Activated CD4-positive, alpha-beta memory T cell treated with anti-CD3 and anti-CD28 coated beads, Interleukin-2, amount 10 ng/mL, durations not matched to agents 7 days and 5 days (primary cell): ENCODE measurements around the gene MRPS26. TPM values are rescaled to one million over a fixed set of nuclear protein-coding genes. Genes with fewer than 3 reads are reported as not detected.
A peak's percentile ranks its signal among the peaks of the same experiment; 100 is the strongest.
"Not testable (repeated sequence)": the region's sequence is repeated elsewhere in the genome, so short reads cannot be mapped to it uniquely, and the experiment has no call there.

Source experiments
- CTCF ChIA-PET: fragments of 350-600 bp; sonication (Branson Sonifier 250); formaldehyde crosslinking; loops from one replicate; lab custom pipeline; 2021; ENCODE audit warnings: antibody characterized with exemption, inconsistent platforms; lab: Charles Lee
- POLR2A ChIA-PET: fragments of 350-600 bp; sonication (Branson Sonifier 250); formaldehyde crosslinking; loops from one replicate; lab custom pipeline; 2021; ENCODE audit warnings: antibody characterized with exemption; lab: Charles Lee
- DNase-seq: peaks from one replicate; pipeline ENCODE4 v3.0.0-alpha.2; 2020
- H3K27ac Mint-ChIP-seq: one replicate; pipeline ENCODE4 v1.8.0; 2021; ENCODE audit warnings: mild to moderate bottlenecking, mixed read lengths
- H3K27me3 Mint-ChIP-seq: one replicate; pipeline ENCODE4 v1.8.0; 2021; ENCODE audit warnings: mixed read lengths
- H3K36me3 Mint-ChIP-seq: one replicate; pipeline ENCODE4 v1.8.0; 2021; ENCODE audit warnings: low read depth, mixed read lengths
- H3K4me1 Mint-ChIP-seq: one replicate; pipeline ENCODE4 v1.8.0; 2021; ENCODE audit warnings: mixed read lengths
- H3K4me3 Mint-ChIP-seq: one replicate; pipeline ENCODE4 v1.8.0; 2021; ENCODE audit warnings: mild to moderate bottlenecking, mixed read lengths
- H3K9me3 Mint-ChIP-seq: one replicate; pipeline ENCODE4 v1.8.0; 2021; ENCODE audit warnings: mixed read lengths
- total RNA-seq, 2 experiments: library from RNA; stranded (reverse); gene quantifications; one replicate each; pipeline ENCODE4 v1.2.3, GENCODE V29; 2021

Gene MRPS26
- total RNA-seq: 10 to 100 TPM; 33.7 to 35.3 TPM

DNA sequence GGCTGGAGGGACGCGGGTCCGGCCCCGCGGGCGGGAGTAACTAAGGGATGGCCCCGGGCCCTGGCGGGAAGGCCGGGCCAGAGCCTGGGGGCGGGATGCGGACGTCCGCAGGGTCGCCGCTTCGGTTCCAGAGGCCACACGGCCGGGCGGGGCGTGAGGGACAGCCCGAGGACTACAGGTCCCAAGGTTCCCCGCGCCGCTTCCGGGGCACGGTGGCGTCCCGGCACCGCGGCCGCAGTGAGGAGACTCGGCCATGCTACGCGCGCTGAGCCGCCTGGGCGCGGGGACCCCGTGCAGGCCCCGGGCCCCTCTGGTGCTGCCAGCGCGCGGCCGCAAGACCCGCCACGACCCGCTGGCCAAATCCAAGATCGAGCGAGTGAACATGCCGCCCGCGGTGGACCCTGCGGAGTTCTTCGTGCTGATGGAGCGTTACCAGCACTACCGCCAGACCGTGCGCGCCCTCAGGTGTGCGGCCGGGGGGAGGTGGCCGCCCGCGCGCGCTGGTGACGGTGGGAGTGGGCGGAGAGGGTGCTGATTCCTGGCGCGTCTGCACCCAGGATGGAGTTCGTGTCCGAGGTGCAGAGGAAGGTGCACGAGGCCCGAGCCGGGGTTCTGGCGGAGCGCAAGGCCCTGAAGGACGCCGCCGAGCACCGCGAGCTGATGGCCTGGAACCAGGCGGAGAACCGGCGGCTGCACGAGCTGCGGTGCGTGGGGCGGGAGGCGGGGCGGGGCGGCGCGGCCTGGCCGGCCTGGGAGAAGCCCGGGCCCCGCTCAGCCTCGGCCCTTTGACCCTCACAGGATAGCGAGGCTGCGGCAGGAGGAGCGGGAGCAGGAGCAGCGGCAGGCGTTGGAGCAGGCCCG lies at the start of gene MRPS26:
TSS of gene MRPS26 (plus strand) at position 237 of the 861 bp plus-strand sequence. CDS start at position 254, 17 bp downstream.
- POLR2A ChIA-PET: interaction anchor here (0.8 to 2.4 kb wide), 4 partner anchors 9 to 173 kb away, joined by 3 to 9 read pairs (median 4); partner anchors contain the start of genes ITPA and PTPRA
- H3K27me3 Mint-ChIP-seq: no peaks in the 10 kb centered on the region
- peaks cover 28% of the 10 kb centered on the region for H3K4me1 Mint-ChIP-seq
- H3K36me3 Mint-ChIP-seq: peaks cover 38% of the 10 kb centered on the region
- CTCF ChIA-PET: interaction anchor here (1.2 to 1.5 kb wide), 2 partner anchors 132 to 173 kb away, joined by 3 to 5 read pairs; partner anchors contain the start of gene PTPRA
- H3K4me3 Mint-ChIP-seq: peak within 1 kb of the TSS; percentile 74
- no peaks in the 10 kb centered on the region for H3K9me3 Mint-ChIP-seq
- DNase-seq: peak; percentile 88
- peak within 1 kb of the TSS; percentile 70 for H3K27ac Mint-ChIP-seq

DNA sequence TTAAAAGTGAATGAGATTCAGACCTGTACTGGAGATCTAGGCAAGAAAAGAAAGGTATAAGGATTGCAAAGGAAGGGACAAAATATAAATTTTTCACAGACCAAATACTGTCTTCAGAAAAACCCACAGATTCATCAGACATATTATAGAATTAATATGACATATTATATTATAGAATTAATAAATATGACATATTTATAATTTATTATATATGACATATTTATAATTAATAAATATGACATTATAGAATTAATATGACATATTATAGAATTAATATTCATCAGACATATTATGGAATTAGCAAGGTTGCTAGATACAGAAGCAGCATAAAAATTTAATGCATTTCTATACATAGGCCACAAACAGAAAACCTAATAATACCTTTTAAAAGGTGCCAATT lies 47.1 kb upstream of the MRPS26 start:
- no peaks in the 10 kb centered on the region for H3K4me1 Mint-ChIP-seq

DNA sequence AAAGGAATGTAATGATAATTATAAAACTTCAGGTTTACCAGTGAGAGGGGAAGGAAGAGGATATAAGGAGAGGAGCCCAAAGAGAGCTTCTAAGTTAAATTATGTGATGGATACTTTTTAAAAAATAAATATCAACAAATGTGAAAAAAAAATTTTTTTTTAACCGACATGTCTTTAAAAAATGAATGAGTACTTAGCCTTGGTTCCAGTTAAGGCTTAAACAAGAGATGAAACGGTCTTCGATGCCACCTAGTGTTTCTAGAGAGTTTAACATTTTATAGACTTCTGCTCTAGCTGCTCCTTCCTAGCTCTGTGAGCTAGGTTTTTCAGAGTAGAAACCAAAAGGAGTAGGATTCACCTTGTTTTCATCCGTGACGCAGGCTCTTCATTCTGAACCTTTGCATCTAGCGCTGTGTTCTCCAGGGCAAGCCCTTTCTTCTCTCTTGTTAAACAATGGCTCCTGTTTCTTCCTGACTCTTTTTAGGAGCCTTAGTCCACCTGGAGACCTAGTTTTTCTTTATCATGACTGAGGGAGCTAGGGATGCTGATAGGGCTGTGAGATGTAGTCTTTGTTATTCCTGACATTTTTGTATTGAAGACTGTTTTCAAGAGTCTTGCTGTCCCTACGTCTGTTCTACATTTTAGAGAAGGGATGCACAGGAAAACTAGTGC lies 44.9 kb upstream of the MRPS26 start:
- POLR2A ChIA-PET: interaction anchor here (0.9 kb wide), 1 partner anchor 11 kb away, joined by 3 read pairs; no protein-coding TSS in a partner anchor
- H3K27ac Mint-ChIP-seq: no peak overlapping the region
- peaks cover 22% of the 10 kb centered on the region for H3K36me3 Mint-ChIP-seq
- no peaks in the 10 kb centered on the region for H3K27me3 Mint-ChIP-seq
- no peak overlapping the region for H3K4me3 Mint-ChIP-seq
- H3K4me1 Mint-ChIP-seq: no peaks in the 10 kb centered on the region
- no peaks in the 10 kb centered on the region for H3K9me3 Mint-ChIP-seq
- CTCF ChIA-PET: interaction anchor here (1.2 kb wide), 1 partner anchor 17 kb away, joined by 4 read pairs; no protein-coding TSS in a partner anchor
- no peak for DNase-seq

More for the DNA sequence above, 47.1 kb upstream of the MRPS26 start:
- ChIA-PET POLR2A (no interaction called here), CTCF (no interaction called here)
- H3K27me3 Mint-ChIP-seq: no peaks in the 10 kb centered on the region
- no peak for DNase-seq
- no peaks in the 10 kb centered on the region for H3K9me3 Mint-ChIP-seq
- H3K27ac Mint-ChIP-seq: no peak overlapping the region
- peaks cover 24% of the 10 kb centered on the region for H3K36me3 Mint-ChIP-seq
- H3K4me3 Mint-ChIP-seq: no peak overlapping the region

DNA sequence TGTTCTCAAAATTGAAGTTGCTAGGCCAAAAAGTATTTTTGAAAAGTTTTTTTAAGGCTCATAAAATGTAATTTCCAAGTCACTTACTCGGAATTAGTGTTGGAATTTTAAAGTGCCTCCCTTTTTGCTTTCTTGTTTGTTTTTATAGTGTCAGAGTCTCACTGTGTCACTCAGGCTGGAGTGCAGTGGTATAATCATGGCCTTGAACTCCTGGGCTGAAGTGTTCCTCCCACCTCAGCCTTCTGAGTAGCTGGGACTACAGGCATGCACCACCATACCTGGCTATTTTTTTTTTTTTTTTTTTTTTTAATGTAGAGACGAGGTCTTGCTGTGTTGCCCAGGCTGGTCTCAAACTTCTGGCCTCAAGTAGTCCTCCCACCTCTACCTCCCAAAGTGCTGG lies 42.4 kb upstream of the MRPS26 start:
- H3K4me1 Mint-ChIP-seq: peaks cover 5% of the 10 kb centered on the region
- H3K9me3 Mint-ChIP-seq: no peaks in the 10 kb centered on the region
- ChIA-PET CTCF (no interaction called here), POLR2A (no interaction called here)
- H3K27ac Mint-ChIP-seq: no peak overlapping the region
- no peak overlapping the region for H3K4me3 Mint-ChIP-seq
- H3K36me3 Mint-ChIP-seq: peaks cover 29% of the 10 kb centered on the region
- H3K27me3 Mint-ChIP-seq: no peaks in the 10 kb centered on the region
- no peak for DNase-seq

DNA sequence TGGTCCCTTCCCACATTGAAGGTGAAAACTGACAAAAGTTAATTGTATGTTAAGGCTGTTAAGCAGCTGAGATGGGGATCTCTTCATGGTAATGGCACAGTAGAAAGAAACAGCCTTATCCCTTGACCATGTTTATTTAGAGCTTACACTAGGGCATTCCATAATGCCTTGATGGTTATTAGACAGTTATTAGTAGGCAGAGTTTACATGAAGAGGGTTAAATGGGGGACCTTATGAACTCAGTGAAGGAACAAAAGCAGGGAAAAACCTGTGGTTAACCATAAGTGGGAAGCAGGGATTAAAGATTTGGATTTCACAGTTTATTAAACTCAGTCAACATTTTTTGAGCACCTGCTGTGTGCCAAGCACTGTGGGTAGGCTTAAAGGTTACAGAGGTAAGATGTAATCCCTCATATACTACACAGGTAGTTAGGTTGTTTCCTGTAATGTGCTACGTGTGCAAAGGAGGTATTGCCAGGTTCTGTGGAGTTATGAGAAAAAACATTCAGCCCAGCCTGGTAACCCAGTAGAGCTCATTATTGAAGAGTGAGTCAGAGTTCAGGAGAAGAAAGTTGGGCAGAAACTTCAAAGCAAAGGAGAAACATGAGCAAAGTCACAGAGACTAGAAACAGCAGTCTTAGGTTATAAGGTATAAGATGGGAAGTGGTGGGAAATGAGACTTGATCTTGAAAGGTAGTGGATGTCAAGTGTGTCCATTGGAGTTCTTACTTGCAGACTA lies 34.7 kb upstream of the MRPS26 start:
- Mint-ChIP-seq H3K36me3 (peaks cover 45% of the 10 kb centered on the region), H3K9me3 (no peaks in the 10 kb centered on the region), H3K27me3 (no peaks in the 10 kb centered on the region), H3K4me1 (peaks cover 59% of the 10 kb centered on the region), H3K27ac (peak overlapping the region; percentile 71), H3K4me3 (no peak overlapping the region)
- ChIA-PET CTCF (interaction anchor here (1.9 kb wide), 1 partner anchor 98 kb away, joined by 11 read pairs; no protein-coding TSS in a partner anchor), POLR2A (interaction anchor here (0.9 to 1.5 kb wide), 4 partner anchors 10 to 27 kb away, joined by 3 to 4 read pairs (median 4); no protein-coding TSS in a partner anchor)
- no peak for DNase-seq

DNA sequence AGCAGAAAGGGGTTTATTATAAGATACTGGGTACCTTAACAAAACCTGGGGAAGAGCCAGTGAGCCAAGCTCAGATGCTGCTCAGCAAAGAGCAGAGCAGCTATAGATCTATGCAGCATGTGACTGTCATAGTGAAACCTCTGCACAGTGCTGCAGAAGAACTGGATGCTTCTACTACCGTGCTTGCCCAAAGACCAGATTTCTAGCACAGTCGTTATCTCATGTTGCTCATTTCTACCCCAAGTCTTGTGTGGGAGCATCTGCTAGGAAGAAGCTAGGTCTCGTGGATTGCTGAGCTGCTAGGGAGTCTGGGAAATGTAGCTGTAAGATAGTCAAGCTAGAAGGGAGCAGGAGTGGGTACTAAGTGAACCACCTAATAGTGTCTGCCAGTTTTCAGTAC lies 34.1 kb upstream of the MRPS26 start:
- Mint-ChIP-seq H3K4me3 (no peak overlapping the region), H3K36me3 (peaks cover 51% of the 10 kb centered on the region), H3K27me3 (no peaks in the 10 kb centered on the region), H3K4me1 (peaks cover 61% of the 10 kb centered on the region), H3K9me3 (no peaks in the 10 kb centered on the region), H3K27ac (peak overlapping the region; percentile 71)
- peak; percentile 32 for DNase-seq
- POLR2A ChIA-PET: interaction anchor here (0.8 to 1.5 kb wide), 5 partner anchors 11 to 42 kb away, joined by 3 to 4 read pairs (median 4); no protein-coding TSS in a partner anchor
- CTCF ChIA-PET: interaction anchor here (1.9 kb wide), 1 partner anchor 98 kb away, joined by 11 read pairs; no protein-coding TSS in a partner anchor

DNA sequence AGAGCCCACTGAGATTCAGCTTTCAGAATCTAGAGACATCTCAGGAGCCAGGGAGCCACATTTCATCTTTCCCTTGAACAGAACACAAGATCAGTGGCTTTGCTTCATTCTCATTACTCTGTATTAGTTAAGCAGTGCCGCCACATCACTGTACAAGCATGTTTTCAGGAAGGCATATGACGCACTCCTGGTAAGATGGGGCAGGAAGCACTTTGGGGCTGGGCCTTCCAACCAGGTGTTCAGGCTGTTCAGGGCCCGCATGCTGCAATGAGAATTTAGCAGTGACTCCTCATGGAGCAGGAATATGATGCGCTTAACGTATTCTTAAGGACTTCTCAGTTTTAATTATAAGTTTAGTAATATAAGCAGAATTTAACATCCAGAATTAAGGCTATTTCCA lies 32.1 kb upstream of the MRPS26 start:
- Mint-ChIP-seq H3K36me3 (peaks cover 50% of the 10 kb centered on the region), H3K27ac (no peak overlapping the region), H3K4me1 (peaks cover 58% of the 10 kb centered on the region), H3K27me3 (no peaks in the 10 kb centered on the region), H3K4me3 (no peak overlapping the region), H3K9me3 (no peaks in the 10 kb centered on the region)
- no peak for DNase-seq
- ChIA-PET POLR2A (interaction anchor here (0.9 kb wide), 1 partner anchor 24 kb away, joined by 3 read pairs; no protein-coding TSS in a partner anchor), CTCF (no interaction called here)

DNA sequence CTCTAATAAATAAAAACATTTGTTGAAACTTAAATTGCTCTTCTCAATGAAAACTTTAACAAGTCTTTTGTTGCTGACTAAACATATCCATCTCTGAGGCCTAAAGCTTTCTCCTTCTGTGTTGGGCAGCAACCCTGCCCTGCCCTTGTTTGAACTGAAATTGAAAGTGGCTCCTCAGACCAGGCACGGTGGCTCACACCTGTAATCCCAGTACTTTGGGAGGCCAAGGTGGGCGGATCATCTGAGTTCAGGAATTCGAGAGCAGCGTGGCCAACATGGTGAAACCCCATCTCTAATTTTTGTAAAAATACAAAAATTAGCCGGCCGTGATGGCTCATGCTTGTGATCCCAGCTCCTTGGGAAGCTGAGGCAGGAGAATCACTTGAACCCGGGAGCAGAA lies 31.7 kb upstream of the MRPS26 start:
- no peak overlapping the region for H3K4me3 Mint-ChIP-seq
- no peaks in the 10 kb centered on the region for H3K27me3 Mint-ChIP-seq
- POLR2A ChIA-PET: interaction anchor here (0.9 to 1.6 kb wide), 2 partner anchors 24 to 31 kb away, joined by 3 to 5 read pairs; no protein-coding TSS in a partner anchor
- no peak for DNase-seq
- H3K9me3 Mint-ChIP-seq: no peaks in the 10 kb centered on the region
- H3K27ac Mint-ChIP-seq: peak overlapping the region; percentile 72
- CTCF ChIA-PET: no interaction called here
- peaks cover 45% of the 10 kb centered on the region for H3K36me3 Mint-ChIP-seq
- H3K4me1 Mint-ChIP-seq: peaks cover 54% of the 10 kb centered on the region

DNA sequence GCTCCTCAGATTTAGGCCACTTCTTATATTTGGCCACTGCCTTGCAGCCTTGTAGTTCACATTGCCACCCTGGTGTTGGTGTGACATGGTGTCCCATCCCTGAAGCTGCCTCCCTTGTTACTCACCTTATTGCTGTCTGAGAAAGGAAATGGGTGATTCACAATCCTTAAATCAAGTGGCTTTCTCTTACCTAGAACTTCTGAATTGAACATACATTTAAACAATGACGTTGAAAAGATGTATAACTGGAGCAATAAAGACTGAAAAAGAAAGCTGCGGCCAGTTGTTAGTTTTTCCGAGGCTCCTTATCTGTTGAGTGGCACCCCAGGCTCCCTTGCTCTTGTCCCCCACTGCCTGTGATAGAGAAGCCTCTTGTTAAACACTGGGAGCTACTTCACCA lies 31.2 kb upstream of the MRPS26 start:
- no peaks in the 10 kb centered on the region for H3K9me3 Mint-ChIP-seq
- peak; percentile 28 for DNase-seq
- H3K4me1 Mint-ChIP-seq: peaks cover 50% of the 10 kb centered on the region
- H3K4me3 Mint-ChIP-seq: no peak overlapping the region
- ChIA-PET POLR2A (interaction anchor here (1.6 kb wide), 1 partner anchor 31 kb away, joined by 5 read pairs; no protein-coding TSS in a partner anchor), CTCF (interaction anchor here (1.2 kb wide), 1 partner anchor 19 kb away, joined by 3 read pairs; no protein-coding TSS in a partner anchor)
- H3K27ac Mint-ChIP-seq: peak overlapping the region; percentile 72
- peaks cover 41% of the 10 kb centered on the region for H3K36me3 Mint-ChIP-seq
- no peaks in the 10 kb centered on the region for H3K27me3 Mint-ChIP-seq

DNA sequence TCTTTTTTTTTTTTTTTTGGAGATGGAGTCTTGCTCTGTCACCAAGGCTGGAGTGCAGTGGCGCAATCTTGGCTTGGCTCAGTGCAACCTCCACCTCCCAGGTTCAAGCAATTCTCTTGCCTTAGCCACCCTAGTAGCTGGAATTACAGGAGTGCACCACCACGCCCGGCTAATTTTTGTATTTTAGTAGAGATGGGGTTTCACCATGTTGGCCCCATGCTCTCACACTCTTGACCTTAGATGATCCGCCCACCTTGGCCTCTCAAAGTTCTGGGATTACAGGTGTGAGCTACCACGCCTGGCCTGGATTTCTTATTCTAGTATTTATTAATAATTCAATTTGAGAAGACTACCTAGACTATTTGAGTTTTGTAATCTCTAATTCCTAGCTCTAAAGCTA lies 30.6 kb upstream of the MRPS26 start:
- DNase-seq, H3K4me3 Mint-ChIP-seq, H3K27me3 Mint-ChIP-seq, H3K9me3 Mint-ChIP-seq: not testable (repeated sequence)
- Mint-ChIP-seq H3K27ac (peak overlapping the region; percentile 72), H3K4me1 (peaks cover 47% of the 10 kb centered on the region), H3K36me3 (peaks cover 39% of the 10 kb centered on the region)
- CTCF ChIA-PET: interaction anchor here (1.2 kb wide), 1 partner anchor 19 kb away, joined by 3 read pairs; no protein-coding TSS in a partner anchor
- POLR2A ChIA-PET: interaction anchor here (1.6 kb wide), 1 partner anchor 32 kb away, joined by 5 read pairs; no protein-coding TSS in a partner anchor

DNA sequence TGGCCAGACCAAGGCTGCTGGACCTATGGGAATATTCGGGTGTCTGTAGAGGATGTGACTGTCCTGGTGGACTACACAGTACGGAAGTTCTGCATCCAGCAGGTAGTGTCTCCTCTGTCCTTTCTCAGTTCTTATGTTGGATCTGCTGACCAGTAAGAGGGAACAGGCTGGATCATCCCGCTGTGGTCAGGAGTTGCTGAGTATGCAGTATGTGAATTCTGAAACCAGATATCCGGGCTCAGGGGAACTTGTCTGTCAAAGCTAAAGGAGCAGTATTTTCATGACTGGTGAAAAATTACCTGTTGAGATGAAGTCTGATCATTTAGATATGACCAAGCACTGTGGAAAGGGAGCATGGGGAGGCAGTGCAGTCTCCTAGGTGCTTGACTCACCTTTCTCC lies 24.5 kb upstream of the MRPS26 start:
- Mint-ChIP-seq H3K27ac (no peak overlapping the region), H3K4me3 (no peak overlapping the region), H3K4me1 (peaks cover 4% of the 10 kb centered on the region), H3K9me3 (no peaks in the 10 kb centered on the region), H3K36me3 (peaks cover 60% of the 10 kb centered on the region), H3K27me3 (no peaks in the 10 kb centered on the region)
- CTCF ChIA-PET: interaction anchor here (0.6 kb wide), 1 partner anchor 32 kb away, joined by 3 read pairs; no protein-coding TSS in a partner anchor
- no peak for DNase-seq
- POLR2A ChIA-PET: no interaction called here

DNA sequence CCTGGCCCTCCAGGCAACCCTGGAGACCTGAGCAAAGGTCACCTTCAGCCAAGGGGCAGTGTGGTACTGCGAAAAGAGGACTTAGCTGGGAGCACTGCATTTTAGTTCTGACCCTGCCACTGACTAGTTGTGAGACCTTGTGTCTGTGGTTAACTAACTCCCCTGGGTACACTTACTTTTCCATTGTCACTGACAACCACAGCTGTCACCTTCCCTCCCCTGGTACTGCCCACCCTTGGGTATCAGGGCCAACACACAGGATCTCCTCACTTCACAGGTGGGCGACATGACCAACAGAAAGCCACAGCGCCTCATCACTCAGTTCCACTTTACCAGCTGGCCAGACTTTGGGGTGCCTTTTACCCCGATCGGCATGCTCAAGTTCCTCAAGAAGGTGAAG lies 24.1 kb upstream of the MRPS26 start:
- peaks cover 2% of the 10 kb centered on the region for H3K4me1 Mint-ChIP-seq
- peak overlapping the region; percentile 3 for H3K27ac Mint-ChIP-seq
- ChIA-PET POLR2A (no interaction called here), CTCF (no interaction called here)
- no peaks in the 10 kb centered on the region for H3K9me3 Mint-ChIP-seq
- no peaks in the 10 kb centered on the region for H3K27me3 Mint-ChIP-seq
- H3K4me3 Mint-ChIP-seq: no peak overlapping the region
- H3K36me3 Mint-ChIP-seq: peaks cover 60% of the 10 kb centered on the region
- DNase-seq: no peak
